Iris pigment epithelial cell (primary cell): ENCODE results near the gene PDZD2.
"Not testable (repeated sequence)": the region's sequence is repeated elsewhere in the genome, so short reads cannot be mapped to it uniquely, and the experiment has no call there.

Experiments
- DNase-seq: peaks from one replicate; pipeline ENCODE4 v3.0.0-alpha.2; 2011; ENCODE audit warnings: low read depth

The PDZD2 gene

DNA sequence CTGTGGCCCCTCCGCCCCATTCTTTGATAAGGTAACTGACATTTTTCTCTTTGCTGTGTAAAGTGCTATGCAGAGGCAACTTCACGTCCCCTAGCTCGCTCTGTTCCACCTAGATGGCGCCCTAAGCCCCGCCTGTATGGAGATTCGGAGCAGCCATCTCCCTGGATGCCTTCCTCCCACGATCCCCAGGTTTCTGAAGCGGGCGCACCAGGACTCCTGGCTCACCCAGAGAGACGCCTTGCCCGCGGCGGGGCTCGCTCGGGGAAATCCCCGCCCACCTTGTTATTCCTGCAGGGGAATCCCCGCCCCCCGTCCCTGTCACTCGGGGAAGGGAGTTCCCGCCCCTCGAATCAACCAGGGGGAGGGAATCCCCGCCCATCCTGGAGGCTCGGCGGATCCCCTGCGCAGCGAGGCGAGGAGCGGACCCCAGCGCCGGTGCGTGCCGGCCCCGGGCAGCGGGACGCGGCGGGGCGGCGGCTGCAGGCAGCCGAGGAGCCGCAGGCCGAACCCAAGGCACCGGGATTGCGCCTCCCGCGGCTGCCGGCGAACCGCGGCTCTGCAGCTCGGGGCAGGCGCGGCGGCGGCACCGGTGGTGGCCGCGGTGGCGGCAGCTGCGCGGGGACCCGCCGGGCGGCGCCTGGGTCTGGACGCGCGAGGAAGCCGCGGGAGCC, at the start of gene PDZD2:
Gene PDZD2, plus strand, starts transcription at position 384 of the 671 bp plus-strand sequence.
- DNase-seq, result peak; percentile 41

DNA sequence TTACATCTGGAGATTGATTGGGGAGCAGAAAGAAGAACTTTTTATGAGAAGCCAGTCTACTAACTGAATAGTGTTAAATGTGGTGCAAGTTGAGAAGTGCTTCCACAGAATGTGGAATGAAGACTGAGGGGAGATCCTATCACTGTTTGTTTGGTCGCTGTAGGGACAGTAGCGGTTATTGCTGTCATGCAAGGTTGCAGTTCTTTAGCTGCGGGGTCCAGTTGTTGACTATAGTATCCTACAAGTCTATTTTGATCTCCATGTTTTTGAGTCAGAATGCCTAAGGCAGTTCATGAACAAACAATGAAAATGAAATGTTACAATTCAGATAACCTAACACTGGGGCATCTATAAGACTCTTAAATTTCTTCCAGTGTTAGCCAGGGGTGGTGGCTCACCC, 45.3 kb upstream of the PDZD2 start:
- DNase-seq, result no peak

- no peak for DNase-seq
These were observed 42.6 kb upstream of the PDZD2 start for GRCh38 chr5:31596354-31596753.

- DNase-seq, result no peak
These were observed 40.0 kb upstream of the PDZD2 start for GRCh38 chr5:31598640-31599611.

DNA sequence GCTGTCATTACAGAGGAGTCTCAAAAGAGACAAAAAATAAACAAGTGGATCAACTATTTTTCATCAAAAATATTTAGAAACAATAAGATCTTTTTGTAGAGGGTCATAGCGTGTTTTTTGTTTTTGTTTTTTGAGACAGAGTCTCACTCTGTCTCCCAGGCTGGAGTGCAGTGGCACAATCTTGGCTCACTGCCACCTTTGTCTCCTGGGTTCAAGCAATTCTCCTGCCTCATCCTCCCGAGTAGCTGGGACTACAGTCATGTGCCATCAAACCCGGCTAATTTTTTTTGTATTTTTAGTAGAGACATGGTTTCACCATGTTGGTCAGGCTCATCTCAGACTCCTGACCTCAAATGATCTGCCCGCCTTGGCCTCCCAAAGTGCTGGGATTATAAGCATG, 36.6 kb upstream of the PDZD2 start:
- DNase-seq, result not testable (repeated sequence)

- DNase-seq, result no peak
These were observed 34.7 kb upstream of the PDZD2 start for GRCh38 chr5:31604240-31604639.

DNA sequence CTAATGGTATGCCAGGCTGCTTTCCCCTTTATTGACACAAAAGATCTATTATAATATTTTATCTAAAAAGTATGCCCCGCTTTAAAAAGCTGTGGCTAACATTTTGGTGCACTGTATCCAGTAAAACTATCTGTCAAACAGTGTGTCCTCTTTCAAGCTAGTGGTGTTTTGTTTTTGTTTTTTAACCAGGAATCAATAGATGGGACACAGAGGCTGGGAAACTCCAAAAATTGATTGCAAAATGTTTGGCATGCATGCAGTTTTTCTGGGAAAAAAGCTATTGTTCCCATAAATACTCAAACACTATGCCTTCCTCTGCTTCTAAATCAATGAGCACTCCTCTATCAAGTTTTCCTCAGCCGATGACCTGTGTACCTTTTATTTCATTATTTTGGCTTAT, 34.3 kb upstream of the PDZD2 start:
- DNase-seq, result no peak

GRCh38 chr5:31605920-31606319, 33.0 kb upstream of the PDZD2 start:
- DNase-seq, result no peak

GRCh38 chr5:31607546-31607945, 31.4 kb upstream of the PDZD2 start:
- no peak for DNase-seq

GRCh38 chr5:31611002-31611401, 27.9 kb upstream of the PDZD2 start:
- DNase-seq, result no peak

DNA sequence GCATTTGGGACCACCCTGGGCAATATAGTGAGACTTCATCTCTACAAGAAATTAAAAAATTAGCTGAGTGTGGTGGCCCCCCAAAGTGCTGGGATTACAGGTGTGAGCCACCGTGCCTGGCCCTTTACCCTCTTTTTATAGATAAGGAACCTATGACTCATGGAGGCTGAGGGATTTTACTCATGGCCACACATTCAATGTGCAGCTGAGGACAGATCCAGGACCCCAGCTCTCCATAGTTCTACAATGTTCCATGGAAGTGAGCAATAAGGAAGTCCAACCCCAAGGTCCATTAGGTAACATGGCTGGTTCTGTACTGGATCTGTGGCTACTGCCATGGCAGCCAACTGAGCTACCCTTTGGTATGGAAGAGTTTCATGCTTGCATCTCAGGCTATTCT, 25.3 kb upstream of the PDZD2 start:
- no peak for DNase-seq

DNA sequence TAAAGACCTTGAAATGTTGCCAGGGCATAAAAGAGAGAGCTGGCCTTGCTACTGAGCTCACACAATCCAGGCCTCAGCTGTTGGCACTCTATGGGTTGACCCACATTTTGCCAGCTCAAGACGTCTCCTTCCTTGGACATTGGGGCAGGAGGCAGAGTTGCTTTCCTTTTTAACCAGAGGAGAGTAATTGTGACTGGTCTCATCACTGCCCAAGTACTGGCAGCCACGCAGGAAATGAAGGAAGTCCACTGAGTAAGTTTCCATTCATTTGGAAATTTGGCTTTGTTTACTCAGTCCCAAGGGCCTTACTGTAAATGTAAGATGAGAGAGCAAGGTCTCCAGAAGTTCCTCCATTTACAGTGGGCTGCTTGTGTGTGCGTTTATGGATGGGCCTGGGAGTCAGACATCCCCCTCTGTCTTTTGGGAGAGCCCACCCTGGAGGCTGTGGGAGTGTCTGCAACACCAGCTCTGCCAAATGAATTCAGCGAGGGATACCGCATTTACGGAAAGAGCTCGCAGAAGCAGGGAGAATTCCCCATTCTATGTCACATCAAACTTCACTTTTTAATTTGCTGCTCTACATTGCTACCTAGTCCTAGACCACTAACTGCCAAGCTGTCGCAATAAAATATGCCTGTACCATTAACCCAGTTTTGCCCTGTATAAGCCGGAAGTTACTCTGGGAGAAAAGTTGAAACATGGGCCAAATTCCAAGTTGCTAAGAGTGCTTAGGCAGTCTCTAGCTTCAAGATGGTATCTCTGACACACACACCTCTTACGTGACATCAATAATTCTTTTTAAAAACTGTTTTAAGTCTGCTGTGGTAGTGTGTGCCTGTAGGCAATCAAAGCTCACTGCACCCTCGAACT, 24.5 kb upstream of the PDZD2 start:
- no peak for DNase-seq

DNA sequence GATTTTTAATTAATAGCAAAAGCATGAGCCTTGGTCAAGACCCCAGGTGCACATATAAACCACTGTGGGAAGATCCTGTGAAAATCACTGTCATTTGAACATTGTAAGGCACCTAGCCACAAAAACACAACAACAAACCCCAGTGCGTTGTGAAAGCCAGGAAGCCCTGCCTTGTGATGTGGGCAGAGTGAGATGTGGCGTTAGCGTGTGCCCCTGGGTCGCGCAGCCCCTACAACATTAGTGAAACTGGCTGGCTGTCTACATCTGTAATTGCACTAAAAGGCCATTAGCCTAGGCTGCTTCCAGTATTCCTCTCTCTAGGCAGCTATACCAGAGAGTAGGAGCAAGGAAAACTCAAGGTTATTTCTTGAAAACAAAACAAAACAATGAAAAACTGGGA, 21.1 kb upstream of the PDZD2 start:
- DNase-seq, result no peak

- DNase-seq, result no peak
These were observed 18.9 kb upstream of the PDZD2 start for GRCh38 chr5:31620026-31620425.

- no peak for DNase-seq
These were observed 15.7 kb upstream of the PDZD2 start for GRCh38 chr5:31623249-31623648.

GRCh38 chr5:31625394-31625793, 13.5 kb upstream of the PDZD2 start:
- DNase-seq, result no peak

DNA sequence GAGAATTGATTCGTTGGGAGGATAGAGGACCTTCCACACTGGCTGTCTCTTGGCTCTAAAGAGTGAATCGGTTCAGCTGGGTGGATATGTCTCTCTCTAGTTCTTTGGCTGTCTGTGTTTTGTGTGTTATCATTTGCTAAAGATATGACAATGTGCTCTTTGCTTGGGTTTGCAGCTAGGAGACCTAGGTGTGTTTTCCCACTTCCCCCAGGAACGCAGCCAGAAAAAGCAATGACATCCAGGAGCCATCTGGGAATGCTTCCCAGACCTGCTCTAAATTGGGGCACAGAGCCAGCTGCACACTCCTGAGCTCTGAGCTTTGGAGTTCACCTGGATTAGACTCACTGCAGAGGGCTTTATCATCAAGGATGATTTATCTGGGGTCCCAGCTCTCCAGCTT, 12.8 kb upstream of the PDZD2 start:
- no peak for DNase-seq

DNA sequence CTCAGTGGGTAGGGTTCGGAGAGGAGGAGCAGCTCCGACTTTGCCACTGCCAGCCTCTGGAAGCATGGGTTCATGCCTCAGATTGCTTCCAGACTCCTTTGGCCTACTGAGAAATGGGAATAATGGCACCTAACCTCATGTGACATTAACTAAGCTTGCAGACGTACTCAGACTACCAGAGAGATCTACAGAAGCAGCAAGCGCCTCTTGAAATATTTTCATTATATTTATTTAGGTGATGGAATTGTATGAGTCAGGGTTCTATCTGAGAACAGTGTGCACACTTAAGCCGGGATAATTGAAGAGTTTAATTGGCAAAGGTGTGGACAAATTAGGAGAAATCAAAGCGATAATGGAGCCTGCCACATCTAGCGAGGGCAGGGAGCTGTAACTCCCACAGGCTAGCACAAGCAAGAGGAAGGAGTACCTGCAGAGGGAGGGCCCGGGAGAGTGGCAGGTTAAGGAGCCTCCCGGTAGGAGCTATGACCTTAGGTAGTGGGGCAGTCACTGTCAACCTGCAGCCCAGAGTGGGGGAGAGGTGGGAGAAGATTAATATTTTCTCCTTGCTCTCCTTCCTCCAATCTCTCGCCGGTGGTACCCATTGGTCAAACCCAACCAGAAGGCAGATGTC, 12.2 kb upstream of the PDZD2 start:
- no peak for DNase-seq

DNA sequence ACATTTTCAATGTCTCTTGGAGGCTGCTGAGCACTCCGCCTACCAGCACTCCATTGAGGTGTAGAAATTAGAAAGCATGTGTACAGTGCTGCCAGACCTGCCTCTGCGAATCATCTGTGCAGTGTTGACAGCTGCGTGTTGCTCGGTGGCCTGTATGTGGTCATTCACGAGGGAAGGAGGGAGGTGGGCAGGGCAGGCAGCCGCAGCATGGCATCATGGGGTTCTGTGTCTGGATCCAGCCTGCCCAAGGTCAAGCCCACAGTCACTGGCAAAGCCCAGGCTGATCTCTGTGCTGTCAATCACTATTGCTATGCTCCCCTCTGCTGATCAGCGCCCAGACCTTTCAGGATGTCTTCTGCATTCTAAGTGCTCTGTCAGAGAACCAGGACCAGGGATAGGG, 8.0 kb upstream of the PDZD2 start:
- no peak for DNase-seq

DNA sequence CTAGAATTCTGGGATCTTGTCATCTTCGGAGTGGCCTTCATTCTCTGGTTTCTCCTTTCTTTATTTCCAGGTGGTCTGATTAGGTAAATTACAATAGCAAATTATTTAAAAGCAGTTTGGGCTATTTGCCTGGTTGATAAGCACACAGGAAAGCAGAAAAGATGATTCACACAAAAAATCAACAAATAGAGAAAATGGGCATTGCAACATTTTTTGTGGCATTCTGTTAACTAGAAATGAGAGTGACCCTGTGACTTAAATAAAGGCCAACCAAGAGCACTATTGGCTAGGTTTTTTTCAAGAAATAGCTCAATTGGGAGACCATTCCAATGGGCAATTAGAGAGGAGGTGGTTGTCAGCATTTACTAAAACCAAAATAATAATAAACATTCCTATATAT, 6.5 kb upstream of the PDZD2 start:
- DNase-seq, result no peak

GRCh38 chr5:31635446-31635845, 3.5 kb upstream of the PDZD2 start:
- DNase-seq, result no peak

- DNase-seq, result no peak
These were observed 1.1 kb upstream of the PDZD2 start for GRCh38 chr5:31637851-31638250.
